HepG2 (cell line): ENCODE data around the gene TUBE1. TPM values are rescaled to one million over a fixed set of nuclear protein-coding genes. Genes with fewer than 3 reads are reported as not detected.

ENCODE experiments used
- GZF1 ChIP-seq: sonication (generic); formaldehyde crosslinking; IDR thresholded peaks from 2 replicates; pipeline ENCODE4 v1.5.1; 2020; ENCODE audit warnings: mild to moderate bottlenecking, missing genetic modification reagents
- HMG20B ChIP-seq: conservative IDR thresholded peaks from 2 replicates; pipeline ENCODE4 v1.6.1; 2016; ENCODE audit warnings: missing genetic modification reagents, missing compliant biosample characterization
- HMGXB3 ChIP-seq: sonication (generic); formaldehyde crosslinking; IDR thresholded peaks from 2 replicates; pipeline ENCODE4 v1.4.0; 2020; ENCODE audit warnings: missing genetic modification reagents, borderline replicate concordance
- KIAA2018 ChIP-seq: sonication (generic); formaldehyde crosslinking; IDR thresholded peaks from 2 replicates; pipeline ENCODE4 v1.5.0; 2020; ENCODE audit warnings: mild to moderate bottlenecking, missing genetic modification reagents, borderline replicate concordance
- KLF9 ChIP-seq: IDR thresholded peaks from 2 replicates; pipeline ENCODE4 v1.6.1; 2016; ENCODE audit warnings: low read depth
- KMT2B ChIP-seq: IDR thresholded peaks from 2 replicates; pipeline ENCODE4 v1.6.1; 2016; ENCODE audit warnings: missing genetic modification reagents, missing compliant biosample characterization
- NBN ChIP-seq: fragments of 450-650 bp; conservative IDR thresholded peaks from 2 replicates; pipeline ENCODE4 v1.6.1; 2017
- NFRKB ChIP-seq: fragments of 450-650 bp; IDR thresholded peaks from 2 replicates; pipeline ENCODE4 v1.6.1; 2017
- TCF12 ChIP-seq, 2 experiments: fragments of 450-650 bp in 1 of 2; sonication (generic) in 1 of 2; formaldehyde crosslinking in 1 of 2; IDR thresholded peaks; 2 replicates each; pipeline versions ENCODE4 v1.6.1 to v1.8.0; 2017 to 2022; ENCODE audit warnings: antibody characterized with exemption in 1 of 2, mild to moderate bottlenecking in 1 of 2, missing genetic modification reagents in 1 of 2, moderate library complexity in 1 of 2
- TOE1 ChIP-seq: sonication (generic); formaldehyde crosslinking; IDR thresholded peaks from 2 replicates; pipeline ENCODE4 v1.4.0; 2020; ENCODE audit warnings: mild to moderate bottlenecking, missing genetic modification reagents
- ZBTB43 ChIP-seq: sonication (generic); formaldehyde crosslinking; conservative IDR thresholded peaks from 2 replicates; pipeline ENCODE4 v1.4.0; 2020; ENCODE audit warnings: missing genetic modification reagents
- ZNF451 ChIP-seq: sonication (generic); formaldehyde crosslinking; IDR thresholded peaks from 2 replicates; pipeline ENCODE4 v1.5.0; 2020; ENCODE audit warnings: mild to moderate bottlenecking, missing genetic modification reagents
- ZNF605 ChIP-seq: sonication (generic); formaldehyde crosslinking; IDR thresholded peaks from 2 replicates; pipeline ENCODE4 v1.8.0; 2022; ENCODE audit warnings: mild to moderate bottlenecking, missing genetic modification reagents
- ZNF720 ChIP-seq: sonication (generic); formaldehyde crosslinking; IDR thresholded peaks from 2 replicates; pipeline ENCODE4 v1.4.0; 2020; ENCODE audit warnings: missing genetic modification reagents
- ZNF75D ChIP-seq: sonication (generic); formaldehyde crosslinking; IDR thresholded peaks from 2 replicates; pipeline ENCODE4 v1.8.1; 2023; ENCODE audit warnings: missing genetic modification reagents, mild to moderate bottlenecking, borderline replicate concordance
- ZSCAN29 ChIP-seq: sonication (generic); formaldehyde crosslinking; conservative IDR thresholded peaks from 2 replicates; pipeline ENCODE4 v1.4.0; 2020; ENCODE audit warnings: mild to moderate bottlenecking, missing genetic modification reagents
- polyA plus RNA-seq, 8 experiments: library from polyadenylated mRNA; depleted of rRNA in 3 of 8; stranded (reverse) in 7 of 8; unstranded in 1 of 8; fragments of >200 nt; fragmentation: Illumina TruSeq in 4 of 8; extraction: Trizol in 4 of 8; gene quantifications; 2 replicates each; pipeline versions ENCODE4 v1.2.1 to v1.2.3, GENCODE V29; 2011 to 2016; ENCODE audit warnings: low read depth in 4 of 8, missing spikeins in 1 of 8, mixed read lengths in 1 of 8; ENCODE audit not compliant: insufficient read depth in 1 of 8
- total RNA-seq, 5 experiments: library from RNA; depleted of rRNA; stranded (reverse); fragments of >200 nt; fragmentation: Illumina TruSeq; extraction: Trizol; gene quantifications; 2 replicates each; pipeline ENCODE4 v1.2.3, GENCODE V29; 2016; ENCODE audit warnings: low read depth in 1 of 5

The TUBE1 gene
- total and polyA plus RNA-seq, 2 of the 13 experiments (the other 11 are each of a cell fraction or from before 2014, with no cell fraction given), result 17.3 to 22.6 TPM

GRCh38 chr6:112087136-112087911 lies at the start of gene TUBE1, which contains the start of gene FAM229B (continued):
- TF ChIP-seq ZNF720 (CRISPR knock-in tag) (no peak), TOE1 (CRISPR knock-in tag) (0 out of 2 replicates have a peak, but pooled peaks have one; percentile 14), KMT2B (CRISPR knock-in tag) (peak; percentile 95), NBN (no peak), ZSCAN29 (CRISPR knock-in tag) (peak; percentile 84), ZNF605 (CRISPR knock-in tag) (peak; percentile 94), ZNF451 (CRISPR knock-in tag) (peak; percentile 36; the same call in 1 of the 2 replicates), HMG20B (CRISPR knock-in tag) (no peak; the same call in 1 of the 2 replicates), ZNF75D (CRISPR knock-in tag) (no peak), KIAA2018 (CRISPR knock-in tag) (0 out of 2 replicates have a peak, but pooled peaks have one; percentile 42), TCF12 (IDR thresholded peaks at IDR 0.05) (no peak), TCF12 (CRISPR knock-in tag; IDR thresholded peaks at IDR 0.05) (no peak; the same call in 1 of the 2 replicates), KLF9 (CRISPR knock-in tag) (no peak), ZBTB43 (no peak; the same call in 1 of the 2 replicates), GZF1 (CRISPR knock-in tag) (peak; percentile 85; the same call in 1 of the 2 replicates), HMGXB3 (no peak; the same call in 1 of the 2 replicates), NFRKB (no peak)
